ENCODE results near the gene MTHFD1L.
A peak's percentile ranks its signal among the peaks of the same experiment; 100 is the strongest.
"Not testable (repeated sequence)": the region's sequence is repeated elsewhere in the genome, so short reads cannot be mapped to it uniquely, and the experiment has no call there.

Gene MTHFD1L

GRCh38 chr6:151034825-151035781 is 169.6 kb downstream of the MTHFD1L start:
- no peak for ATAC-seq
- H3K9me3 Mint-ChIP-seq: no peaks in the 10 kb centered on the region

DNA sequence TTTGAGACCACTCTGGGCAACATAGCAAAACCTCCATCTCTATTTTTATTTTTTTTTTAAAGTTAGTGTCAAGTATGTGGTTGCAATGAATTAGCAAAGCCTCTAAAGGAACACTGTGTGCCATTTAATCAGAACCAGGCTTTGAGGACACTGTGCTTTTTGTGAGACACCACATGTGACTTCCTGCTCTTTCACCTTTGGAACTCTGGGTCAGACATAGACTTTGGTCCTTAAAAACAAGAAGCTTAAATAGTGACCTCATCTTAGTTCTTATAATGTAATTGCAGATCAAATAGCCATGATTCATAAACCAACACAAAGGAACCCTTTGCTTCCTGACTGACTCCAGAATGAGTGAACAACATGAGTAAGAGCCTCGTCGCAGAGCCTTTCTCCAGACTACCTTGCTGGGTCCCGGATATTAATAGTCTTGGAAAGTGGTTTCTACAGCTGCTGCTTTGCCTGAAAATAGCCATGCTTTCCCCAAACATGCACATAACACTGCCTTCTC is 170.8 kb downstream of the MTHFD1L start:
- not testable (repeated sequence) for ATAC-seq; DNase-seq (ENCODE audit: low spot score in 2 of 2); H3K9me3 Mint-ChIP-seq; H3K4me3 Mint-ChIP-seq; H3K4me1 Mint-ChIP-seq; H3K27ac Mint-ChIP-seq
- H3K36me3 Mint-ChIP-seq: peaks cover 83% of the 10 kb centered on the region

More at GRCh38 chr6:151034825-151035781, 169.6 kb downstream of the MTHFD1L start:
- no peak overlapping the region for H3K27ac Mint-ChIP-seq
- no peak for DNase-seq (ENCODE audit: low spot score in 2 of 2)
- no peak overlapping the region for H3K4me3 Mint-ChIP-seq
- H3K4me1 Mint-ChIP-seq: peaks cover 9% of the 10 kb centered on the region
- H3K36me3 Mint-ChIP-seq: peaks cover 79% of the 10 kb centered on the region

DNA sequence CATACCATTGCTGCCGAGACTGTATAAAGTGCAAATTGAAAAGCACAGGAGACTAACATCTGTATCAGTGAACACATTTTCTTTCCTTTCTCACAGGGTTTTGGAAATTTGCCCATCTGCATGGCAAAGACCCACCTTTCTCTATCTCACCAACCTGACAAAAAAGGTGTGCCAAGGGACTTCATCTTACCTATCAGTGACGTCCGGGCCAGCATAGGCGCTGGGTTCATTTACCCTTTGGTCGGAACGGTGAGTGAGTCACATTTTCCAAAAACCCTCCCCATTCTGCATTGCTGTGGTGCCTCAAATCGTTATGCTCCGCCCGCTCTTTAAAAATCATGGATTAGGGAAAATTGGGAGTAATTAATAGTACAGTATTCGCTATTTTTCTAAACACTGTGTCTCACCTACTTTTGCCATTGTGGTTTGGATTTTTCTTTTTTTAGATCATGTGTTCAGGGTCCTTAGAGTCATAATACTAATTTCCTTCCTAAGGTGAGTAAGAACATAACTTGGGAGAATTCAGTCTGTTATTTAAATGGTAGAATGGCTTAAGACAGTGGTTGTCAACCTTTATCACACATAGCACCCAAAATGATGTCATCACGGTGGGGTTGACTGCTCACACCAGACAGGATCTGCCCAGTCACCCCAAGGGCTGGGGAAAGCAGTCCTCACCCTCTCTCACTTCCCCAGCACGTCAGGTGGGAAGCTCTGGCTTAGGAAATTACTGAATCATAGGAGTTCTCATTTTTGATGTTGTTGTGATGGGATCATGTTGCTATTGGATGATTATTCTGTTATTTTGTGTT is 171.6 kb downstream of the MTHFD1L start:
- Mint-ChIP-seq H3K4me1 (peaks cover 9% of the 10 kb centered on the region), H3K4me3 (no peak overlapping the region), H3K9me3 (no peaks in the 10 kb centered on the region), H3K27ac (peak overlapping the region; percentile 47), H3K36me3 (peaks cover 80% of the 10 kb centered on the region)
- ATAC-seq: no peak
- DNase-seq (ENCODE audit: low spot score in 2 of 2): no peak

- peak overlapping the region; percentile 47 for H3K27ac Mint-ChIP-seq
- H3K36me3 Mint-ChIP-seq: peaks cover 80% of the 10 kb centered on the region
- H3K4me3 Mint-ChIP-seq: no peak overlapping the region
- no peak for ATAC-seq
- H3K4me1 Mint-ChIP-seq: peaks cover 9% of the 10 kb centered on the region
- DNase-seq (ENCODE audit: low spot score in 2 of 2): no peak
- H3K9me3 Mint-ChIP-seq: no peaks in the 10 kb centered on the region
Observed at GRCh38 chr6:151038616-151039015, 173.1 kb downstream of the MTHFD1L start.

DNA sequence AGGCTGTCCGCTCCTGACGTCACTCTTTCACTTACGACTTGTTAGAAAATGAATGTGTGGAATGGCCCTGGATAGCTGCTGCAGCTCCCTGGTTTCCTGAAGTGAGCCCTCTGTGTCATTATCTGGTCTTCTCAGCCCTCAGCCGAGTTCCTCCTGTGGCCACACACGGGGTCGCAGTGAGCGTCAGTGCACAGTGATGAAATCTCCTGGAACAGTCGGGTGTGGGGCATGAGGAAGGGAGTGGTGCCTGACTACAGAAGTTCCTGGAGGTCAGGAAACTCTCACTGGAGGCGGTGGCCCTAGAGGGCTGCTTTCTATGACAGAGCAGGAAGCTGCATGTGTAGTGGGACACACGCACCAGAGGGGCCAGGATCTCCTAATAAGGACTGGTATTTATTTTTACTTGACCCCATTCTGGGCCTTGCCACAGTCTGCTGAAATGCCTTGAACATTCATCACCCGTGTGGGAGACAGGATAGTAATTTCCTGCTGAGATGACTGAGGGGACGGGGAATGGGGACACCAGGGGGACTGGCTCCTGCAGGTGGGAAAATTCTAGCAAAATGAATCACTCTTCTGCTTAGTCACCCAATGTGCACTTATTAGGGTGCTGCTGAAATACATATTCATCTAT is 175.5 kb downstream of the MTHFD1L start:
- H3K9me3 Mint-ChIP-seq; H3K4me3 Mint-ChIP-seq; H3K27ac Mint-ChIP-seq; H3K4me1 Mint-ChIP-seq; ATAC-seq; DNase-seq (ENCODE audit: low spot score in 2 of 2): not testable (repeated sequence)
- H3K36me3 Mint-ChIP-seq: peaks cover 75% of the 10 kb centered on the region

GRCh38 chr6:151041686-151042085 is 176.2 kb downstream of the MTHFD1L start:
- no peak for ATAC-seq
- DNase-seq (ENCODE audit: low spot score in 2 of 2): no peak
- Mint-ChIP-seq H3K27ac (no peak overlapping the region), H3K4me3 (no peak overlapping the region), H3K4me1 (peaks cover 9% of the 10 kb centered on the region), H3K36me3 (peaks cover 68% of the 10 kb centered on the region), H3K9me3 (no peaks in the 10 kb centered on the region)

- DNase-seq (ENCODE audit: low spot score in 2 of 2); H3K9me3 Mint-ChIP-seq; H3K4me3 Mint-ChIP-seq; H3K27ac Mint-ChIP-seq; ATAC-seq; H3K4me1 Mint-ChIP-seq: not testable (repeated sequence)
- H3K36me3 Mint-ChIP-seq: peaks cover 64% of the 10 kb centered on the region
Observed at GRCh38 chr6:151042911-151043330, 177.4 kb downstream of the MTHFD1L start.

- Mint-ChIP-seq H3K4me1 (no peaks in the 10 kb centered on the region), H3K27ac (no peak overlapping the region), H3K36me3 (peaks cover 62% of the 10 kb centered on the region), H3K9me3 (peaks cover 5% of the 10 kb centered on the region), H3K4me3 (no peak overlapping the region)
- ATAC-seq (no peak), DNase-seq (ENCODE audit: low spot score in 2 of 2) (no peak)
Observed at GRCh38 chr6:151043944-151044343, 178.4 kb downstream of the MTHFD1L start.

- no peak overlapping the region for H3K4me3 Mint-ChIP-seq
- no peak overlapping the region for H3K27ac Mint-ChIP-seq
- ATAC-seq (no peak), DNase-seq (ENCODE audit: low spot score in 2 of 2) (no peak)
- H3K4me1 Mint-ChIP-seq: no peaks in the 10 kb centered on the region
- H3K36me3 Mint-ChIP-seq: peaks cover 59% of the 10 kb centered on the region
- H3K9me3 Mint-ChIP-seq: peaks cover 5% of the 10 kb centered on the region
Observed at GRCh38 chr6:151044465-151045441, 179.3 kb downstream of the MTHFD1L start.

DNA sequence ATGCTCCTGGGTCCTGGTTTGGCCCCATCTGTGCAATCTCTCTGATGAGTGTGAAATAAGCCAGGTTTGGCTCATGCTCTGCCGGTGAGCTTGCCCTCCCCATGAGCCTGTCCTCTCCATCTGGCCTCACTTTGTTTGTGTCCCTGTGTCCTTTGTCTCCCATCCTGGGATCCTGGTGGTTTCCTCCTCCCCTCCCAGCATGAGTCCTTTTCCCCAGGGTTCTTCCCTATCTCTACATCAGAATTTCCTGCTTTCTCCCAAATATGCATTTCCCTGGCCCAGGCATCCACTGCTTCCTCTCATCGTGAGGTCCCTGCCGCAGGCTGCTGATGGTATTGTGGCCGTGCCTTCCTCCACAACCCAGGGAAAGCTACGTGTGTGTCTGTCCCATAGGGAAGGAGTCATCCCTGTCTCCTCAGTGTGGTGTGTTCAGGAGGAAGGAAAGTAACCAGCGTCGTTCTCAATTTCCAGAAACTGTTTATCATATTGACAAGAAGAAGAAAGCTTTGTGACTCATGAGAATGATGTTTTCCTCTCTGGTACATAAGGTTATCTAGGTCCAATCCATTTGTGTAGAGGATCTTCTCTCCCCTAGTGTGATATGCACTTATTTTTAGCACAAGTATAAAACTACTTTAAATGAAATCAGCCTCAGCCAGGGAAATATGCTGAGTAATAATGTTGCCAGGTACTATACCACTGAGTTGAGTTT is 180.2 kb downstream of the MTHFD1L start:
- not testable (repeated sequence) for H3K4me3 Mint-ChIP-seq; DNase-seq (ENCODE audit: low spot score in 2 of 2); H3K27ac Mint-ChIP-seq; ATAC-seq; H3K4me1 Mint-ChIP-seq; H3K9me3 Mint-ChIP-seq
- peaks cover 59% of the 10 kb centered on the region for H3K36me3 Mint-ChIP-seq

- DNase-seq (ENCODE audit: low spot score in 2 of 2) (no peak), ATAC-seq (no peak)
- H3K4me3 Mint-ChIP-seq: no peak overlapping the region
- H3K36me3 Mint-ChIP-seq: peaks cover 41% of the 10 kb centered on the region
- peak overlapping the region; percentile 53 for H3K27ac Mint-ChIP-seq
- H3K4me1 Mint-ChIP-seq: no peaks in the 10 kb centered on the region
- H3K9me3 Mint-ChIP-seq: peaks cover 5% of the 10 kb centered on the region
Observed at GRCh38 chr6:151051164-151051563, 185.7 kb downstream of the MTHFD1L start.

DNA sequence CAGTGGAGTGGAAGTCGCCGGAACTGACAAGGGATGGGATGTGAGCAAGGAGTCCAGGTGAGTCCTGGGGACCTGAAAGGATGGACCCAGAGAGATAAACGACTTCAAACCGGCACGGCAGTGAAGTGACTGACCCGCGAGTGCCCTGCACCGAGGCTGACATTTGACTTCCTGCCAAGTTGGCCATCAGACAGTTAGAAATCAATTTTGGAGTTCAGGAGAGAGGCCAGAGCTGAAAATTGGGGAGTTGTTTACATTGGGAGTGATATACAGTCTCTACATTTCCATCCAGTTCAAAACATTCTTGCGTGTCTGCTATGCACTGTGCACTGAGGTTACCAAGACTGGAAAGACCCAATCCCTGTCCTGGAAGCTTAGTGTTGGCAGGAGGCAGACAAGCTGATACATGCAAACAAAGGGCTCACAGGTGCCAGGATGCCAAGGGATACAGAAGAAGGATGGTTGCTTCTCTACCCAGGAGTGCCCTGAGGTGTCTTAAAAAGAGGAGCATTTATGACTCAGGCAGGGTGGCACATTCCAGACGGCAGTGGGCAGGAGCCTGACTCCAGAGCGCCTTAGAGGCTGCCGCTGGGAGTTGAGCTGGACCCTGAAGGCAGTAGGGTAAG is 186.6 kb downstream of the MTHFD1L start:
- ATAC-seq (no peak), DNase-seq (ENCODE audit: low spot score in 2 of 2) (no peak)
- peaks cover 5% of the 10 kb centered on the region for H3K9me3 Mint-ChIP-seq
- H3K4me1 Mint-ChIP-seq: no peaks in the 10 kb centered on the region
- H3K27ac Mint-ChIP-seq: peak overlapping the region; percentile 53
- no peak overlapping the region for H3K4me3 Mint-ChIP-seq
- peaks cover 48% of the 10 kb centered on the region for H3K36me3 Mint-ChIP-seq

DNA sequence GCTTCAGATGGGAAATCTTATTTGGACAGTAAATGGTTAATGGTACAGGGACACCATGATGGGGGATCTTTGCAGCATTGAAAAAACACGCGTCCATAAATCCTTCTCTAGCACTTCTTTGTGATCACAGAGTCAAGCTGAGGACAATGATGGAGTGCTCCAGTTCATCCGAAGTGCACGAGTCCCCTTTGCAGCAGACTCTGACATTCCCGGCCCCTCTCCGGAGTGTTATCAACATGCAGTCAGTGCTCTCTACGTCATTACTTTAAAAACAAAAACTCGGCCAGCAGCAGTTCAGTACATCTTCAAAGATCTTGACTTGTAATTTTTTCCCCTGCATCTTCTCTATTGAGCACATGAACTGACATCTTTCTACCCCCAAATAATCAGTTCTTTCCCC is 188.8 kb downstream of the MTHFD1L start:
- Mint-ChIP-seq H3K9me3 (no peaks in the 10 kb centered on the region), H3K4me1 (no peaks in the 10 kb centered on the region), H3K4me3 (no peak overlapping the region), H3K36me3 (peaks cover 31% of the 10 kb centered on the region), H3K27ac (no peak overlapping the region)
- DNase-seq (ENCODE audit: low spot score in 2 of 2): no peak
- ATAC-seq: no peak

Measured in stimulated activated effector memory CD8-positive, alpha-beta T cell treated with anti-CD3 and anti-CD28 coated beads, Interleukin-12 subunit alpha, Interleukin-12 subunit beta, amount 100 ng/mL, for 72 hours (primary cell).